ENCODE results near the gene MTA1.
A peak's percentile ranks its signal among the peaks of the same experiment; 100 is the strongest.

The MTA1 gene

GRCh38 chr14:105496831-105497591 is 77.4 kb downstream of the MTA1 start:
- intact Hi-C loops (cut with DNase I), result no loop called here
- DNase-seq, result peak in 2 of 42 donors; percentile 1 to 9

DNA sequence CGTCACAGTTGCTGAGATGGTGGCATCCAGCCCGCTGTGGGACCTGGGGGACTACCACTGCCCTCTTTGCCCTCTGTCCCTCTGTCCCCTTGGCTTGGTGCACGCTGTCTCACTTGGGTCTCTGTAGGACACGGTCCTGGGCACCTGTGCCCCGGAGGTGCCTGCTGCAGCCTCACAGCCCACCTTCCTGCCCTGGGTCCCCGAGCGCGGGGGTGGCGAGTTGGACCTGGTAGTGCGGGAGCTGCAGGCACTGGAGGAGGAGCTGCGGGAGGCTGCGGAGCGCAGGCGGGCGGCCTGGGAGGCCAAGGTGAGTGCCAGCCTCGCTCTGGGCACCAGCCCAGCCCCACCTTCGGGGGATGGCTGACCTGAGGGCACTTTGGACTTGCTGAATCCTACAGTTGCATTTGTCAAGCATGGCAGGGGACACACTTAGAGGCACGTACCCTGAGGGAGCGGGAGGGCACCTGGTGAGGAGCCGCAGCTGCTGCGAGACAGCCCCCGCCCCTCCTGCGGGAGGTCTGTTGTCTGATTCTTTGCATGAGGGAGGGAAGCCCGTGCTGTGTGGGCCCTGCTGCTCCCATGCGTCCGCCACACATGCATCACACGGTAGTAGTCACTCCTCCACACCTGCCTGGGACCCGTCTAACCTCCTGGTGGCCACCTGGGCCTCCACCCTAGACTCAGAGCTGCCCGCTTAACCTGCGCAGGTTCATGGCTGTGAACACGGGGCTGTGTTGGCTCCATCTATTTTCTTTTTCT is 78.2 kb downstream of the MTA1 start:
- DNase-seq, result peak in 2 of 42 donors; percentile 3 to 13
- intact Hi-C loops (cut with DNase I), result no loop called here

DNA sequence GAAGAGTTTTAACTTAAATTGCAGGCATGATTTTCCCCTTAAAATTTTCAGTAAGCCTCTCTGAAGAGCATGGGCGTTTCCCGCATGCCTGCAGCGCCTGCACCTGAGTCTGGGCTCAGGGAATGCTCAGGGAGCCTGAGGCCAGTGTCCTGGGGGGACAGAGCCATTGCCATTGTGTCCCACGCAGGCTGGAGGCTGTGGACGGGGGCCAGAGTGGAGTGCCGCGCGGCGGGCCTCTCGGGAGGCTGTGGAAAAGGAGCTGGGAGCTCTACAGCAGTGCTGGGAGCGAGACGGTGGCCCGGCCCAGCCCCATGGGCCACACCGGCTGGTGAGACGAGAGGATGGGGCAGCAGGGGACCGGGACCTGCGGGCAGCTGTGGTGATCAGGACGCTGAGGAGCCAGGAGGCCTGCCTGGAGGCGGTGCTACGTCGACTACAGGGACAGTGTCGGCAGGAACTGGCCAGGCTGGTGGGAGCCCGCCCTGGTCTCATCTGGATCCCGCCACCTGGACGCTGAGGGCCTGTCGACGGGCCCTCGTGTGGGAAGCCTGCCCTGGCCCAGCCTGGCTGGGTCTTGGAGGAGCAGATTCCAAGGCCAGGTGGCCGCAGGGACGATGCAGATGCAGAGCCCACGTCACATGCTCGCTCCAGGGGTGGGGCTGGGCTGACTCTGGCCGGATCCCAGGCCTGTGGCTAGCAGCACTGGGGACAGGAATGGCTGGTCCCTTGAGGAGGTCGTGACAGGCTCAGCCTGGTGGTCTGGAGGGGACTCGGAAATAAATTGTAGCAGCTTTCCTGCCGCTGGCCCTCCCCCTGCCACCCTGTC is 79.0 kb downstream of the MTA1 start:
- DNase-seq, result peak in 40 of 42 donors; percentile 44 to 88 (median 73)
- intact Hi-C loops (cut with DNase I), result no loop called here

GRCh38 chr14:105499256-105500035 is 79.8 kb downstream of the MTA1 start:
- intact Hi-C loops (cut with DNase I), result no loop called here
- DNase-seq, result peak; percentile 76 to 97 (median 93)

GRCh38 chr14:105500036-105500725 is 80.6 kb downstream of the MTA1 start:
- peak in 4 of 42 donors; percentile 16 to 43 (median 22) for DNase-seq
- intact Hi-C loops (cut with DNase I), result no loop called here

DNA sequence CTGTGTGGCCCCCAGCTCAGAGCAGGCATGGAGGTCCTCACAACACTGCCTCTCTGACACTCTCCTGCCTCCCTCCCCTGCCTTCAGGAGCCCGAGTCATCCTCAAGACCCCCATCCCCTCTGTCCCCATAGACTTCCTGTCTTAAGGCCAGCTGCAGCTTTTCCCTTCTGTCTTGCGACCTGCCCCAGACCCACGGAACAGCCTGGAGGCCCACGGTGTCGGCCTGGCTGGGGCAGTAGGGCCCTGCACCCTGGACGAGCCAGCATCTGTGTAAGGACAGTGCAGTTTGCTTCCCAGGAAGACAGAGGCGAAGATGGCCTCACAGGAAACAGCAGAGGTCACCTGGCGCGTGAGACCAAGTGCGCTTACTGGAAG is 81.1 kb downstream of the MTA1 start:
- intact Hi-C loops (cut with DNase I), result no loop called here
- DNase-seq, result peak in 3 of 42 donors; percentile 14 to 37 (median 14)

DNA sequence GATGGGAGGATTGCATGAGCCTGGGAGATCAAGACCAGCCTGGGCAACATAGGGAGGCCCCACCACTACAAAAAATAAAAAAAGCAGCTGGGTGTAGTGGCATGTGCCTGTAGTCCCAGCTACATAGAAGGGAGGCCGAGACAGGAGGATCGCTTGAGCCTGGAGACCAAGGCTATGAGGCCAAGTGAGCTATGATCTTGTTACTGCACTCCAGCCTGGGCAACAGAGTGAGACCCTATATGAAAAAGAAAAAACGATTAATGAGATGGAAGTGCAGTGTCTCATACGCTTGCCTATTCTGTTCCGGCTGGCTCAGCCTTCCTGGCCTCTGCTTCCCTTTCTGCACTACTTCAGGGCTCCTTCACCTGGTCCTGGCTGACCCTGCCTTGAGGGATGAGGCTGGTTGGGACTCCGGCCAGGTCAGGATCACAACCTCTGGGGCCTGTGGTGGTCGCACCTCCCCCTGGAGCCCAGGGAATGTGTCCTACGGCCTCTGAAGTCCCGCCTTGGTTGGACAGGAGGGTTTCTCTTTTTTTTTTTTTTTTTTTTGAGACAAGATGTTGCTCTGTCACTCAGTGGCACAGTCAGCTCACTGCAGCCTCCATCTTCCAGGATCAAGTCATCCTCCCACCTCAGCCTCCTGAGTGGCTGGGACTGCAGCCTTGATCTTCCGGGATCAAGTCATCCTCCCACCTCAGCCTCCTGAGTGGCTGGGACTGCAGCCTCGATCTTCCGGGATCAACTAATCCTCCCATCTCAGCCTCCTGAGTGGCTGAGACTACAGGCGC is 82.1 kb downstream of the MTA1 start:
- intact Hi-C loops (cut with DNase I), result no loop called here
- DNase-seq, result peak in 3 of 42 donors; percentile 1 to 25 (median 13)

- peak in 3 of 42 donors; percentile 10 to 38 (median 13) for DNase-seq
- intact Hi-C loops (cut with DNase I), result no loop called here
These were observed 83.0 kb downstream of the MTA1 start for GRCh38 chr14:105502446-105503295.

DNA sequence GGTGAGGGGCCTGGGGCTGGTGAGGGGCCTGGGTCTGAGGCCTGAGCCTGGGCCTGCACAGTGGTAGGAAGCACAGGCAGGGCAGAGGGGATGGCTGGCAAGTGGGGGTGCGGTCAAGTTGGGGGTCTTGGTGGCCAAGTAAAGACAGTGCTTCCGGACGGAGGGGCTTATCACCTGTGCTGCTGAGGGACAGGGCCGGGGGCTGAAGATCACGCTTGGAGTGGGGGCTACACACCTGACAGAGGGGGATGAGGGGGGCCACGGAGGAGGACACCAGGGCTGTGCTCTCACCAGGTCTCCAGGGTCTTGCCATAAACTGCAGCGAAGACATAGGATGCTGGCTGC is 83.6 kb downstream of the MTA1 start:
- peak in 3 of 42 donors; percentile 7 to 28 (median 10) for DNase-seq
- intact Hi-C loops (cut with DNase I), result no loop called here

GRCh38 chr14:105503935-105504692 is 84.5 kb downstream of the MTA1 start:
- intact Hi-C loops (cut with DNase I), result no loop called here
- DNase-seq, result peak in 3 of 42 donors; percentile 11 to 42 (median 12)

GRCh38 chr14:105505101-105505500 is 85.5 kb downstream of the MTA1 start:
- peak in 2 of 42 donors; percentile 8 to 39 for DNase-seq
- intact Hi-C loops (cut with DNase I), result no loop called here

DNA sequence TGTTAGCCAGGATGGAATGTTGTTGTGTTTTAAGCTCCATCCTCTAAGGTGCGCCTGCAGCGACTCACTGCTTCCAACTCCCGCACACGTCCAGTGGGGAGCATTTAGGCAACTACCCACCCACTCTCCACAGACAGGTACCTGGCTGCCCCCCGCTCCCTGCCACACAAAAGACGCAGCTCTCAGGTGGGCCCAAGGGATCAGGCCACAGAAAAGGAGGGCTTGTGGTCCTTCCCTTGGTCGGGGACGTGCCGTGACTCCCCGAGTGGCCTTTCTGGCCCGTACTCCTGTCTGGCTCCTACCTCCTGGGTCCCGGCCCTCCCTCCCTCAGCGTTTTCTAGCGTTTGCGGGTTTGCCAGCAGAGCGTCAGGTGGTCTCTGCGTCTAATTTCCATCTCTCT is 87.6 kb downstream of the MTA1 start:
- peak in 2 of 42 donors; percentile 4 to 11 for DNase-seq
- intact Hi-C loops (cut with DNase I), result no loop called here

DNA sequence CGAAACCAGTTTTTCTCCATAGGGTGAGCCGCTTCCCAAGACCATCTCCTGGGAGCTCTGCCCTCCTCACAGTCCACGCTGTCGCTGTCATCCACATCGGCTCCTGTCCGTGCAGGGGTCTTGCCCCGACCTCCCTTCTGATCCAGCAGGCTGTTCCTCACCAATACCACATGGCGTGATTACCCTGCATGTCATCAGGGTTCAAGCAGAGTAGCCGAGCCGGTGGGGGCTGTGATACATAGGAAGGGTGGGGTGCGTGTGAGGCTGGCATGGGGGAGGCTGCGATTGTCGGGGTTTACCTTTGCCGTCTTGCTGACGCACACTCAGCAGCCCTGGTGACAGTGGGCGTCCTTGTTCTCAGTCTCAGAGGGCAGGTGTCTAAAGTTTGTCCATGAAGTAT is 88.4 kb downstream of the MTA1 start:
- intact Hi-C loops (cut with DNase I), result no loop called here
- peak in 4 of 42 donors; percentile 26 to 67 (median 43) for DNase-seq

DNA sequence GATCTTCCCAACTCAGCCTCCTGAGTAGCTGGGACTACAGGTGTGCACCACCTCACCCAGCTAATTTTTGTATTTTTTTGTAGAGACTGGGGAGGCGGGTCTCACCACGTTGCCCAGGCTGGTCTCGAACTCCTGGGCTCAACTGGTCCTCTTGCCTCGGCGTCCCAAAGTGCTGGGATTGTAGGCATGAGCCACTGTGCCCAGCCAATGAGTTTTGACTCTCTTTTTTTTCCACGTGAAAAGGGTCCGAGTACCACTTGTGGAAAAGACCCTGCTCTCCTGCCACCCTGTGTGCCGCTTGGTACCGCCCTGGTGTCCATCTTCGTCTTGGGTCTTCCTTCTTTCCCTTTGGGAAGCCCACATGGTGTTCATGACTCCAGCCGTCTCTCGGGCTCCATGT is 89.0 kb downstream of the MTA1 start:
- intact Hi-C loops (cut with DNase I), result no loop called here
- peak in 2 of 42 donors; percentile 3 to 16 for DNase-seq

- intact Hi-C loops (cut with DNase I), result no loop called here
These were observed 97.5 kb downstream of the MTA1 start for GRCh38 chr14:105517096-105517495.

More at GRCh38 chr14:105517096-105517495, 97.5 kb downstream of the MTA1 start:
- peak in 1 of 42 donors; percentile 6 for DNase-seq
